ENCODE measurements around the gene SGSM1. TPM values are rescaled to one million over a fixed set of nuclear protein-coding genes. Genes with fewer than 3 reads are reported as not detected.

SGSM1 gene, protein sequence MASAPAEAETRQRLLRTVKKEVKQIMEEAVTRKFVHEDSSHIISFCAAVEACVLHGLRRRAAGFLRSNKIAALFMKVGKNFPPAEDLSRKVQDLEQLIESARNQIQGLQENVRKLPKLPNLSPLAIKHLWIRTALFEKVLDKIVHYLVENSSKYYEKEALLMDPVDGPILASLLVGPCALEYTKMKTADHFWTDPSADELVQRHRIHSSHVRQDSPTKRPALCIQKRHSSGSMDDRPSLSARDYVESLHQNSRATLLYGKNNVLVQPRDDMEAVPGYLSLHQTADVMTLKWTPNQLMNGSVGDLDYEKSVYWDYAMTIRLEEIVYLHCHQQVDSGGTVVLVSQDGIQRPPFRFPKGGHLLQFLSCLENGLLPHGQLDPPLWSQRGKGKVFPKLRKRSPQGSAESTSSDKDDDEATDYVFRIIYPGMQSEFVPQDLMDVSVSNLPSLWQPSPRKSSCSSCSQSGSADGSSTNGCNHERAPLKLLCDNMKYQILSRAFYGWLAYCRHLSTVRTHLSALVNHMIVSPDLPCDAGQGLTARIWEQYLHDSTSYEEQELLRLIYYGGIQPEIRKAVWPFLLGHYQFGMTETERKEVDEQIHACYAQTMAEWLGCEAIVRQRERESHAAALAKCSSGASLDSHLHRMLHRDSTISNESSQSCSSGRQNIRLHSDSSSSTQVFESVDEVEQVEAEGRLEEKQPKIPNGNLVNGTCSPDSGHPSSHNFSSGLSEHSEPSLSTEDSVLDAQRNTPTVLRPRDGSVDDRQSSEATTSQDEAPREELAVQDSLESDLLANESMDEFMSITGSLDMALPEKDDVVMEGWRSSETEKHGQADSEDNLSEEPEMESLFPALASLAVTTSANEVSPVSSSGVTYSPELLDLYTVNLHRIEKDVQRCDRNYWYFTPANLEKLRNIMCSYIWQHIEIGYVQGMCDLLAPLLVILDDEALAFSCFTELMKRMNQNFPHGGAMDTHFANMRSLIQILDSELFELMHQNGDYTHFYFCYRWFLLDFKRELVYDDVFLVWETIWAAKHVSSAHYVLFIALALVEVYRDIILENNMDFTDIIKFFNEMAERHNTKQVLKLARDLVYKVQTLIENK
- total RNA-seq, result 6.8 TPM

- peak; percentile 79 for DNase-seq (ENCODE audit: low spot score)
Measured at GRCh38 chr22:24805790-24806662, at the start of gene SGSM1. TSS of gene SGSM1 (plus strand) at chr22:24806211. CDS start at chr22:24806326, 115 bp downstream.

DNA sequence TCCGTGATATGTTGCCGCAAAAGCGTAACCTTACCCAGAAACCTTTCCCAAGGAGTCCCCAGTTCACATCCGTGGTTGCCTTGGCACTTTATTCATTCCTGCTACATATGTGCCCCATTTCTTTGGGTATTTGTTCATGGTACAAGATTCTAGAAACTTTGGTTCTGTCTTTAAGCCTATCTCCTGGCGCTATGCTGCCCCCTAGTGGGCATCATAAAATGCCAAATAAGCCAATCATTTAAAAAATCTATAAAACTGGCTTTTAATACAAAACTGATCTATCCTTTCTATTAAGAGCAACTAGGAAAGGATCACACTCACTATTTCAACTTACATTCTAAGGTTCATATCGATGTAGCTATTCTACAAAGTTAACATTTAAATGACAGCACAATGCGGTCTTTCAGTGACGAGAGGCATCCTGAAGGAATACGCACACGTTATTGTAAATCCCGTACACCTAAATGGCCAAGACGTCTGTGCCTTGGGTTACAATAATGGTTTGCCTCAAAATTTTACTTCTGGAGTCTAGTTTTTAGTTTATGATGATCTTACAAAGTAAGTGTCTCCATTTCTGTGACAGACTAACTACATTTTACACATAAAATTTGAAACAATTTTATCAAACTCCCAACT, 47.7 kb upstream of the SGSM1 start:
- peak; percentile 64 for DNase-seq (ENCODE audit: low spot score)

- no peak for DNase-seq (ENCODE audit: low spot score)
Measured at GRCh38 chr22:24759765-24760164, 46.2 kb upstream of the SGSM1 start.

DNA sequence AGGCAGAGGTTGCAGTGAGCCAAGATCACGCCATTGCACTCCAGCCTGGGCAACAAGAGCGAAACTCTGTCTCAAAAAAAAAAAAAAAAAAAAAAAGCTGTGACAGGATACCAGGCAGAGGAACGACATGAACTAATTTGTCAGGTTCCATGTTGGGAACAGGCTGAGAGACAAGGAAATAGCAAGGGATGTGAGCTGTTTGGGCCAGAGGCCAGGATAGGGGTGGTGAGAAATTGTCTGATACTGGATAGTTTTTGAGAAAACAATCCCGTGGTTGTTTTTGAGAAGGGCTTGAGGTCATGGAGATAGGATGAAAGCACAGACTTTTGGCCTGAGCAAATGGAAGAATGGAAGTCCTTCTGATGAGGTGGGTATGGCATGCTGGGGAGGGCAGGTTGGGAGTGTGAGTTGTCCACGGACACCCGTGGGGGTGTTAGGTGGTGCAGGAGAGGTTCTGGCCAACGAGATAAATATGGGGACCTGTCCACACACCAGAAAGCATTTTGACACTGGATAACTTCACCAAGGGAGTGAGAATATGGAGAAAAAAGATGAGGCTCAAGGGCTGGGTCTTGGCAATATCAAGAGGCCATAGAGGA, 45.2 kb upstream of the SGSM1 start:
- DNase-seq (ENCODE audit: low spot score), result no peak

DNA sequence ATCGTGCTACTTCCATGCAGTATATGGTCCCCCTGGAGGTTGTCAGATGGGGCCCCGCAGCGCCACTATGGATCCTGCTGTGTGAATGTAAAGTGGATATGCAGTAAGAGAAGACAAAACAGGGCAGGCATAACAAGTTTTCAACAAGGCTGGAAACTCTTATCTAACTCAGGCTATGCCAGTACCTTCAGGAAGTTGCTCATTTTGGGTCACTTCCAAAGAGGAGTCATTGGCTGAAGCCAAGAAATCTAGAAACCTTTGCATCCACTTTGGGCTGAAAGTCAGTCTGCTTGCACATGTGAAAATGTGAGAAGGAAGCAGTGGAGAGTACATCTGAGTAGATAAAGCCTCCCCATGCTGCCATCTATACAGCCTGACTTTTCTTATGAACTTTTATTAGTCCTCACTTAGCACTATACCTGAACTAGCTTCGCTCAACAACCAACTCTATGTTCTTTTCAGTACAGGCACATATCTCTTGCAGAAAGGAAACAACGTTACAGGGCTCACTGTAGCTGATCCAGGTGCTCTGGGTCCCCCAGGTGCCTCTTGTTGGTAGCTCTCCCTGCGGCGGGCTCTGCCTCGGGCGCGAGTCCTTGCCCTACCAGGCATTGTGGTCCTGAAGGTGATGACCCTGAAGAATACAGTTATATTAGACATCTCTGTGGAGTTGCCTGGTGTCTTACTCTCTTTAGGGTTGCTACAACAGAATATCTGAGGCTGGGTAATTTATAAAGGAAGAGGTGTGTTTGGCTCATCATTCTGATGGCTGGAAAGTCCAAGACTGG, 43.9 kb upstream of the SGSM1 start:
- DNase-seq (ENCODE audit: low spot score), result no peak

- DNase-seq (ENCODE audit: low spot score), result no peak
Measured at GRCh38 chr22:24763872-24764485, 42.0 kb upstream of the SGSM1 start.

DNA sequence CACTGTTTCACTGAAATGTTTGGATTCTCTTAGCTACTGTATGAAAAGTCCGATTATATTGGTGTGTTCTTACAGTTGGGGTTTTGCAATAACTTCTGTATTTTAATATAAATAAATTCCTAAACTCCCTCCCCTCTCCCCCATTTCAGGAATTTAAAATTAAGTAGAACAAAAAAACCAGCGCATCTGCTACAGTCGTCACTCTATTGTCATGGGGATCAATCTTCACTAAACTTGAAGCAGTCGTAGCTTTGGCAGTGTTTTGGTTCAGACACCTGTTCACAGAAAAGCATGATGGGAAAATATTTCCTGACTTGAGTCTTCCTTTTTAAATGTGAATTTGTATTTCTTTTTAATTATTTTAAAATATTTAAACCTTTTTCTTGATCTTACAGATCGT, 40.8 kb upstream of the SGSM1 start:
- no peak for DNase-seq (ENCODE audit: low spot score)

DNA sequence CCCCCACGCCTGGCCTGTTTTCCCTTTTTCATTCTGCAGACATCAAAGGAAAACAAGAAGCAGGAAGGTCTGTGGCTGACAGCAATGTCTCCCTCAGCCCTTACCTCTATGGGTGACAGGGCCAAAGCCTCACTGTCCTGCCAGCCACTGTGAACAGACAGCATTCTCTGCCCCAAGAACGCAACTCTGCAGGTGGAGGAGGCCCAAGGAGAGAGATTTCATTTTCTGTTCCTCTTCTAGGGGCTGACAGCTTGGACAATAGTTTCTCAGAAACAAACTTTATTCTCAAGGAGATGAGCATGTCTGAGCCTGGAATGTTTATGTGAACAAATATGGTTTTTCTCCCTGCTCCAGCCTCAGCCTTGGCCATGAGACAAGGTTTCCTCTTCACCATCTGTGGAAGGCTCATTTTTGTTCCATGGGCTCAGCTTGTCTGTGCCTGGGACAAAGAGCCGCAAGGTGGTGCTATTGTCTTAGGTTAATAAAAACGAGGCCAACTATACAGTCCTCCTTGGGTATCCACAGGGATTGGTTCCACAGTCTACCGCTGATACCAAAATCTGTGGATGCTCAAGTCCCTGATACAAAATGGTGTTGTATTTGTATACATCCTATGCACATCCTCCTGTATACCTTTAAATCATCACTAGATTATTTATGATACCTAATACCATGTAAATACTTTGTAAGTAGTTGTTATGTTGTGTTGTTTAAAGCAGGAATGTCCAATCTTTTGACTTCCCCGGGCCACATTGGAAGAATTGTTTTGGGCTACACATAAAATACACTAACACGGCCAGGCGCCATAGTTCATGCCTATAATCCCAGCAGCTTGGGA, 37.3 kb upstream of the SGSM1 start:
- DNase-seq (ENCODE audit: low spot score), result peak; percentile 79

DNA sequence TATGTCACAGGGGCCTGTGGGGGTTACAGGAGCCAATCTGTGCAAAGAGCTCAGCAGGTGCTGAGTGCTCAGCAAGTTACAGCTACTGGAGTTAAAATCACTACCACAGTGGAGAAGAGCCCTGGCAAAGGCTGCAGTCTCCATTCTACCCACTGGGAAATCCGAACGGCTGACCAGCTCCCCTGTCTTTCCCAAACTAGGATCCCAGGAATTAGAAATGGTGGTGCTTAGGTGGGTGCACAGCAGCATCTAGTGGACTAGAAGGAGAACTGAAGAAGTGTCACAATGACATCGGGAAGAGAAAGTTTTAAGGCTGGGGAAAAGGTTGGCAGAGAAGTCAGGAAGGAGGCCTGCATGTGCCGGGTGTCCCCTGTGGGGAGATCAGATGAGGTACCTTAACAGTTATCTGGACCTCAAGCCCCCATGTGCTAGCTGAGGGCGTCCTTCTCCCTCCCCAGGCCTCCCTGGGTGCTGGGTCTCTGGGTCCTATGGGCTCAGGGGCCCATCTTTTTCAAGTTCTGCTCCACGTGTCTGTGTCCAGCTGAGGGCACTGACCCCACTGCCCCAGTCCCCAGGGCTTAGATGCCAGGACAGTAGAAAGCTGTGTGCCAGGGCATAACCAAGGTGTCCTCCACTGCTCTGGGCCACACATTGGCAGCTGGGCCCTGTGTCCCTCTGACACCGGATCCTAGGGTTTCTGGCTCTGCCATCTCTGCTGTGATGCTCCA, 33.4 kb upstream of the SGSM1 start:
- DNase-seq (ENCODE audit: low spot score), result no peak

GRCh38 chr22:24775769-24776492, 30.1 kb upstream of the SGSM1 start:
- no peak for DNase-seq (ENCODE audit: low spot score)

GRCh38 chr22:24776525-24776924, 29.5 kb upstream of the SGSM1 start:
- DNase-seq (ENCODE audit: low spot score), result no peak

- DNase-seq (ENCODE audit: low spot score), result no peak
Measured at GRCh38 chr22:24789516-24789915, 16.5 kb upstream of the SGSM1 start.

DNA sequence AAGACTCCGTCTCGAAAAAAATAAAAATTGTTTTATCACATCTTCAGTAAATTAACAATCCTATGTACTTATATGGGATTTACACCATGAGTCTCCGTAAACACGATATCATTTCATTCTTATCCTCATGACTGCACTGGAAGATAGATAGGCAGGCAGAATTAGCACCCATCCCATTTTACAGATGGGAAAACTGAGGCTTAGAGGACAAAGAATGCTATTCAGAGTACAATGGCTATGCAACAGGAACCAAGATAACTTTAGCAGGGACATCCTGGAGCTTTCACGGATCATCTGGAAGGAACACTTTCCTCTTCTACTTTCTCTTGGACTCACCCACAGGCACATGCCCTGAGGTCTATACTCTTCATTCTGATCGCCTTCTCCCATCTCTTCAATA, 14.6 kb upstream of the SGSM1 start:
- no peak for DNase-seq (ENCODE audit: low spot score)

- no peak for DNase-seq (ENCODE audit: low spot score)
Measured at GRCh38 chr22:24796056-24796455, 10.0 kb upstream of the SGSM1 start.

GRCh38 chr22:24796860-24797259, 9.2 kb upstream of the SGSM1 start:
- no peak for DNase-seq (ENCODE audit: low spot score)

DNA sequence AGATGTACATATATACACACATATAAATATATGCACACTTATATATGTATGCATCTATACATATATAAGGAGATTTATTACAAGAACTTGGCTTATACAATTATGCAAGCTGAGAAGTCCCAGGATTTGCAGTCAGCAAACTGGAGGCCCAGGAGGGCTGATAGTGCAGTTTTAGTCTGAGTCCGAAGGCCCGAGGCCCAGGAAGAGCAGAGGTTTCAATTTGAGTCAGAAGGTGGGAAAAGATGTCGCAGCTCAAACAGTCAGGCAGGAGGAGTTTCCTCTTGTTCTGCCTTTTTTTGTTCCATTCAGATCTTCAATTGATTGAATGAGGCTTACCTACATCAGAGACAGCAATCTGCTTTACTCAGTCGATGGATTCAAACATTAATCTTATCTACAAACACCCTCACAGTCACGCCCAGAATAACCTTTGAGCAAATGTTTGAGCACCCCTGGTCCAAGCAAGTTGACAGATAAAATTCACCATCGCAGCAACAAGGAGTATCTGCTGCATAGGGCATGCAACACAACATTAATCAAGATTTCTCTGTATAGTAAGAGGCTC, 4.0 kb upstream of the SGSM1 start:
- no peak for DNase-seq (ENCODE audit: low spot score)

All from mucosa of gallbladder (tissue), 1 donor.